Measurements from ENCODE around the gene KLF7. TPM values are rescaled to one million over a fixed set of nuclear protein-coding genes. Genes with fewer than 3 reads are reported as not detected.
A peak's percentile ranks its signal among the peaks of the same experiment; 100 is the strongest.

KLF7 gene
- total and polyA plus RNA-seq, 4 donors: 5.8 to 90.9 (median 40.4) TPM

GRCh38 chr2:207049122-207049521, 116.6 kb downstream of the KLF7 start:
- Histone ChIP-seq H3K27ac (ENCODE audit: low read depth in 1 of 2, low read length in 2 of 2) (no peak overlapping the region), H3K4me1 (ENCODE audit: control insufficient read depth in 1 of 2, insufficient read depth in 2 of 2, low read length in 2 of 2) (peaks cover 2 to 3% of the 10 kb centered on the region in 2 donors), H3K4me3 (ENCODE audit: low read length in 2 of 2) (no peak overlapping the region), H3K27me3 (ENCODE audit: control insufficient read depth in 1 of 2, insufficient read depth in 2 of 2, low read length in 1 of 2) (no peaks in the 10 kb centered on the region), H3K36me3 (ENCODE audit: control insufficient read depth in 1 of 2, insufficient read depth in 2 of 2, low read length in 1 of 2) (no peaks in the 10 kb centered on the region), H3K9me3 (ENCODE audit: control insufficient read depth, low read length) (no peaks in the 10 kb centered on the region)
- DNase-seq: no peak
- no peak for ATAC-seq (ENCODE audit: low FRiP score)
- intact Hi-C loops (cut with DNase I): loop anchor here (5.0 to 10.0 kb wide), 4 partner anchors 38 to 426 kb away; partner anchors contain the start of gene KLF7 (in 1 of the 2)
- 67 to 78% methylated on average over 5 of the region's 5 CpGs for WGBS, 2 donors

GRCh38 chr2:207048416-207048815, 117.3 kb downstream of the KLF7 start:
- Histone ChIP-seq H3K9me3 (ENCODE audit: control insufficient read depth, low read length) (no peaks in the 10 kb centered on the region), H3K27ac (ENCODE audit: low read depth in 1 of 2, low read length in 2 of 2) (no peak overlapping the region), H3K4me3 (ENCODE audit: low read length in 2 of 2) (no peak overlapping the region), H3K27me3 (ENCODE audit: control insufficient read depth in 1 of 2, insufficient read depth in 2 of 2, low read length in 1 of 2) (no peaks in the 10 kb centered on the region), H3K36me3 (ENCODE audit: control insufficient read depth in 1 of 2, insufficient read depth in 2 of 2, low read length in 1 of 2) (no peaks in the 10 kb centered on the region), H3K4me1 (ENCODE audit: control insufficient read depth in 1 of 2, insufficient read depth in 2 of 2, low read length in 2 of 2) (peaks cover 2 to 3% of the 10 kb centered on the region in 2 donors)
- no peak for DNase-seq
- 18 to 23% methylated on average over 5 of the region's 5 CpGs for WGBS, 2 donors
- ATAC-seq (ENCODE audit: low FRiP score): no peak
- intact Hi-C loops (cut with DNase I): loop anchor here (5.0 to 10.0 kb wide), 4 partner anchors 39 to 426 kb away; partner anchors contain the start of gene KLF7 (in 1 of the 2)

GRCh38 chr2:207046724-207047123, 119.0 kb downstream of the KLF7 start:
- H3K36me3 ChIP-seq (ENCODE audit: control insufficient read depth in 1 of 2, insufficient read depth in 2 of 2, low read length in 1 of 2): no peaks in the 10 kb centered on the region
- WGBS, 2 donors: 78 to 82% methylated on average over 5 of the region's 5 CpGs
- no peak overlapping the region for H3K4me3 ChIP-seq (ENCODE audit: low read length in 2 of 2)
- H3K27me3 ChIP-seq (ENCODE audit: control insufficient read depth in 1 of 2, insufficient read depth in 2 of 2, low read length in 1 of 2): no peaks in the 10 kb centered on the region
- no peak overlapping the region for H3K27ac ChIP-seq (ENCODE audit: low read depth in 1 of 2, low read length in 2 of 2)
- no peaks in the 10 kb centered on the region for H3K9me3 ChIP-seq (ENCODE audit: control insufficient read depth, low read length)
- ATAC-seq (ENCODE audit: low FRiP score) (no peak), DNase-seq (no peak)
- intact Hi-C loops (cut with DNase I): loop anchor here (5.0 to 10.0 kb wide), 4 partner anchors 41 to 428 kb away; partner anchors contain the start of gene KLF7 (in 1 of the 2)
- peaks cover 2 to 6% of the 10 kb centered on the region in 2 donors for H3K4me1 ChIP-seq (ENCODE audit: control insufficient read depth in 1 of 2, insufficient read depth in 2 of 2, low read length in 2 of 2)

GRCh38 chr2:207045531-207045930, 120.2 kb downstream of the KLF7 start:
- DNase-seq: no peak
- Histone ChIP-seq H3K36me3 (ENCODE audit: control insufficient read depth in 1 of 2, insufficient read depth in 2 of 2, low read length in 1 of 2) (no peaks in the 10 kb centered on the region), H3K27ac (ENCODE audit: low read depth in 1 of 2, low read length in 2 of 2) (no peak overlapping the region), H3K27me3 (ENCODE audit: control insufficient read depth in 1 of 2, insufficient read depth in 2 of 2, low read length in 1 of 2) (no peaks in the 10 kb centered on the region), H3K4me3 (ENCODE audit: low read length in 2 of 2) (no peak overlapping the region), H3K4me1 (ENCODE audit: control insufficient read depth in 1 of 2, insufficient read depth in 2 of 2, low read length in 2 of 2) (peaks cover 3 to 9% of the 10 kb centered on the region in 2 donors), H3K9me3 (ENCODE audit: control insufficient read depth, low read length) (no peaks in the 10 kb centered on the region)
- no peak for ATAC-seq (ENCODE audit: low FRiP score)
- intact Hi-C loops (cut with DNase I): loop anchor here (5.0 to 10.0 kb wide), 4 partner anchors 42 to 429 kb away; partner anchors contain the start of gene KLF7 (in 1 of the 2)
- 73 to 76% methylated on average over 3 of the region's 3 CpGs for WGBS, 2 donors

DNA sequence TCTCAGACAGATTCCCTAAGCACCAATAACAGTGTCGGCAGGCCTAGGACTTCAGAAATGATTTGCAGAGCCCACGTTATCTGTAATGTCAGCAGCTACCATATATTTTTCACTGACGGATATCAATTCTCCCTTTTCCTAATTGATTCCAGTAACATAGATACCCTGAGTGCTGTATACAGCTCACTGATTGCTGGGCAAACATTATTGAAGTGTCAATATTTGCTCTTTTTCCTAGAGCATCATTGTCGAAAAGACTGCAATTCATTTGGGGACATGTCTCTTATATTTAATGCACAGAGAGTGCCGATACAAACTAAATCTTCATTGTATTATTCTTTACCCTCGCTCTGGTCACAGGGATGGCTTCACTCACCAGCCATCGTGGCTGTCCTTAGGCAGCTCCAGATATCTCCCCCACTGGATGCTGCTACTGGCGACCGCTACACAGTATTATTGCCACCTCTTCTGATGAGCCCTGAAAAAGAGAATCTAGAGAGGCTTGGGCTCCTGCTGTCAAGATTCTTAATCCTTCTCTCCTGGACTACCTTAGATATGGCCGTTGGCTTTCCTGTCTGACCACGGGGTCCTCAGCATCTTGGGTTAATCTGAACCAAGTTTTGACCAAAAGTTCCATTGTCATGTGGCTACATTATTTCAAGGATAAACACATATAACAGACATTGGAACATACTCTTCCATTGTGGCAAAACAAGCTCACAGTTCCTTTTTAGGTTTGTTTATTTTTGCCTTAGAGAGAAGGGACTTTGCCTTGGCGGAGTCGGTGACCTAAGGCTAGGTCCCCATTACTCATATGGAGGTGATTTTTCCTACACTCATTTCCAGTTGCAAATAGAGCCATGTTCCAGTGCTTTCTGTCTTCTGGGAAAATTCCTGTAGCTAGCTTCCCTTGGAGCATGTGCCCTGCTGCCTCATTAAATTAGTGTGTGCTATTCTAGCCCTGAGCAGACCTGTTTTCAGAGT, 121.1 kb downstream of the KLF7 start:
- Histone ChIP-seq H3K4me1 (ENCODE audit: control insufficient read depth in 1 of 2, insufficient read depth in 2 of 2, low read length in 2 of 2) (peaks cover 3 to 9% of the 10 kb centered on the region in 2 donors), H3K4me3 (ENCODE audit: low read length in 2 of 2) (no peak overlapping the region), H3K36me3 (ENCODE audit: control insufficient read depth in 1 of 2, insufficient read depth in 2 of 2, low read length in 1 of 2) (no peaks in the 10 kb centered on the region), H3K27ac (ENCODE audit: low read depth in 1 of 2, low read length in 2 of 2) (no peak overlapping the region), H3K27me3 (ENCODE audit: control insufficient read depth in 1 of 2, insufficient read depth in 2 of 2, low read length in 1 of 2) (no peaks in the 10 kb centered on the region), H3K9me3 (ENCODE audit: control insufficient read depth, low read length) (no peaks in the 10 kb centered on the region)
- ATAC-seq (ENCODE audit: low FRiP score) (no peak), DNase-seq (no peak)
- intact Hi-C loops (cut with DNase I): loop anchor here (5.0 to 10.0 kb wide), 4 partner anchors 43 to 430 kb away; partner anchors contain the start of gene KLF7 (in 2 of the 2)
- 87 to 91% methylated on average over 13 of the region's 13 CpGs for WGBS, 2 donors

DNA sequence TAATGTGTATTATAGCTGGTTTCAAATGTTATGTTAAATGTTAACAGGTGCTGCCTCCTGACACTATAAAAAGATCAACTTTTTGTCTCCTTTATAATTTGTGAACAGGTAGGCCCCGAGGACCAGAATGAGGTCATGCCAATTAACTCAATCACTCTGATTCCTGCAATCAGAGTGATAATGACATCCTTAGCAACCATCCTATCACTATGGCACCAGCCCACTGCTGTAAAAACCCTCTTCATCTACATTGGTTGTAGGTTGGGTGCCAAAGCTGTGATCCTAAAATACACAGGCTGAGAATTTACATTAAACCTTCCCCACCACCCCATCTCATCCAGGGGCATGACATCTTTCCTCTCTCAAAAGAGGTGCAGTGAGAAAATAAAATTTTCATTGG, 122.9 kb downstream of the KLF7 start:
- WGBS, 2 donors: 83 to 90% methylated on average over 1 of the region's 1 CpG
- Histone ChIP-seq H3K36me3 (ENCODE audit: control insufficient read depth in 1 of 2, insufficient read depth in 2 of 2, low read length in 1 of 2) (no peaks in the 10 kb centered on the region), H3K27me3 (ENCODE audit: control insufficient read depth in 1 of 2, insufficient read depth in 2 of 2, low read length in 1 of 2) (no peaks in the 10 kb centered on the region), H3K4me3 (ENCODE audit: low read length in 2 of 2) (no peak overlapping the region), H3K9me3 (ENCODE audit: control insufficient read depth, low read length) (no peaks in the 10 kb centered on the region), H3K4me1 (ENCODE audit: control insufficient read depth in 1 of 2, insufficient read depth in 2 of 2, low read length in 2 of 2) (peaks cover 3 to 9% of the 10 kb centered on the region in 2 donors), H3K27ac (ENCODE audit: low read depth in 1 of 2, low read length in 2 of 2) (peak overlapping the region; percentile 47 to 63)
- ATAC-seq (ENCODE audit: low FRiP score): no peak
- intact Hi-C loops (cut with DNase I): loop anchor here (5.0 to 10.0 kb wide), 3 partner anchors 124 to 432 kb away; partner anchors contain the start of gene KLF7 (in 1 of the 2)
- no peak for DNase-seq

DNA sequence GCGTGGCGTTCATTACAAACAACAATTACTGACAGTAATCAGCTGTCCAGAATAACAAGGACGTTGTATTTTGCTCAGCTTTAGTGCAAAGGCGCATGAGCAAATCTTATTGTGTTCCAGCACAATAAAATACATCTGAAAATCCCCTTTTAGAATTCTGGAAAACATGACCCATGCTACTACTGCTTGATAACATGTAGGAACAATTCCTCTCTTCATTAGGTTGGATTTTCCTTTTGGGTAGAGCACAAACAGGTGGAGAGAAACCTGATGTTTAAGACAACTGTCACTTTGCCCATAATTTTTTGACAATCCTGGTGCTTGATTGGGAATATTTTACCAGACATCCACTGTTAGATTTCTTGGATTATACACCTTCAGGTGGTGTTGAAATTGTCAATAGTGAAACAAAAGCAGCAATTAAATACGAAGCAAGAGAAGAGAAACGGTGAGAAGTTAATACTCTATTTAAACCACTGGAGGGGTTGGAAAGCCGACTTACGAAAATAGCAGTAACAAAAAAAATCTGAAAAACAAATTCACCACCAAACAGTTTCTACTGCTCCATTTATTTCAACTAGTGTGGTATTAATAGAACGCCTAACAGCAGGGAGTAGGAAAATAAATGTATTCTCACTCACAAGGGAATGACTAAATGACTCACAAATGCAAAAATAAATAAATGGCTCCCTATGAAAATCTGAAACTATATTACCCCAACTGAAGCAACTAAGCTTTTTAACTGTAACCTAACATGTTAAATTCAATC, 123.8 kb downstream of the KLF7 start:
- Histone ChIP-seq H3K9me3 (ENCODE audit: control insufficient read depth, low read length) (no peaks in the 10 kb centered on the region), H3K27me3 (ENCODE audit: control insufficient read depth in 1 of 2, insufficient read depth in 2 of 2, low read length in 1 of 2) (no peaks in the 10 kb centered on the region), H3K4me3 (ENCODE audit: low read length in 2 of 2) (peak overlapping the region; percentile 37 to 66), H3K36me3 (ENCODE audit: control insufficient read depth in 1 of 2, insufficient read depth in 2 of 2, low read length in 1 of 2) (no peaks in the 10 kb centered on the region), H3K27ac (ENCODE audit: low read depth in 1 of 2, low read length in 2 of 2) (peak overlapping the region in 1 of 2 donors; percentile 78), H3K4me1 (ENCODE audit: control insufficient read depth in 1 of 2, insufficient read depth in 2 of 2, low read length in 2 of 2) (peaks cover 3 to 9% of the 10 kb centered on the region in 2 donors)
- intact Hi-C loops (cut with DNase I): loop anchor here (5.0 to 10.0 kb wide), 3 partner anchors 125 to 433 kb away; partner anchors contain the start of gene KLF7 (in 1 of the 2)
- DNase-seq (no peak), ATAC-seq (ENCODE audit: low FRiP score) (peak; percentile 61)
- WGBS, 2 donors: 14 to 16% methylated on average over 9 of the region's 9 CpGs

GRCh38 chr2:207041279-207041678, 124.5 kb downstream of the KLF7 start:
- no peaks in the 10 kb centered on the region for H3K36me3 ChIP-seq (ENCODE audit: control insufficient read depth in 1 of 2, insufficient read depth in 2 of 2, low read length in 1 of 2)
- DNase-seq (no peak), ATAC-seq (ENCODE audit: low FRiP score) (no peak)
- peaks cover 3 to 9% of the 10 kb centered on the region in 2 donors for H3K4me1 ChIP-seq (ENCODE audit: control insufficient read depth in 1 of 2, insufficient read depth in 2 of 2, low read length in 2 of 2)
- intact Hi-C loops (cut with DNase I): loop anchor here (5.0 to 10.0 kb wide), 3 partner anchors 126 to 434 kb away; partner anchors contain the start of gene KLF7 (in 1 of the 2)
- 37 to 46% methylated on average over 10 of the region's 10 CpGs for WGBS, 2 donors
- no peaks in the 10 kb centered on the region for H3K27me3 ChIP-seq (ENCODE audit: control insufficient read depth in 1 of 2, insufficient read depth in 2 of 2, low read length in 1 of 2)
- H3K27ac ChIP-seq (ENCODE audit: low read depth in 1 of 2, low read length in 2 of 2): peak overlapping the region in 1 of 2 donors; percentile 78
- H3K9me3 ChIP-seq (ENCODE audit: control insufficient read depth, low read length): no peaks in the 10 kb centered on the region
- peak overlapping the region in 1 of 2 donors; percentile 66 for H3K4me3 ChIP-seq (ENCODE audit: low read length in 2 of 2)

All from aorta (tissue), 5 donors.